Activated B cell treated with CpG ODN at 0.5 μM for 24 hours (primary cell): ENCODE measurements around the gene CCNB1IP1. TPM values are rescaled to one million over a fixed set of nuclear protein-coding genes. Genes with fewer than 3 reads are reported as not detected.
A peak's percentile ranks its signal among the peaks of the same experiment; 100 is the strongest.
"Not testable (repeated sequence)": the region's sequence is repeated elsewhere in the genome, so short reads cannot be mapped to it uniquely, and the experiment has no call there.

ENCODE experiments used
- ATAC-seq: fragments of 200-7000 bp; cut with Tn5 transposase; one replicate; pipeline ENCODE4 v1.10.0; 2021; ENCODE audit warnings: low read depth, mild to moderate bottlenecking, moderate library complexity
- CTCF ChIA-PET: fragments of 350-600 bp; sonication (Branson Sonifier 250); formaldehyde crosslinking; loops from one replicate; lab custom pipeline; 2021; ENCODE audit warnings: antibody characterized with exemption; lab: Charles Lee
- POLR2A ChIA-PET: fragments of 350-600 bp; sonication (Branson Sonifier 250); formaldehyde crosslinking; loops from one replicate; lab custom pipeline; 2021; ENCODE audit warnings: antibody characterized with exemption; lab: Charles Lee
- DNase-seq: peaks from one replicate; pipeline ENCODE4 v3.0.0; 2022
- H3K27ac Mint-ChIP-seq: one replicate; pipeline ENCODE4 v1.8.0; 2020; ENCODE audit warnings: mixed read lengths
- H3K27me3 Mint-ChIP-seq: one replicate; pipeline ENCODE4 v1.8.0; 2021; ENCODE audit warnings: mixed read lengths
- H3K36me3 Mint-ChIP-seq: one replicate; pipeline ENCODE4 v1.8.0; 2021; ENCODE audit warnings: low read depth, mixed read lengths
- H3K4me1 Mint-ChIP-seq: one replicate; pipeline ENCODE4 v1.8.0; 2021; ENCODE audit warnings: mixed read lengths
- H3K4me3 Mint-ChIP-seq: one replicate; pipeline ENCODE4 v1.8.0; 2020; ENCODE audit warnings: mild to moderate bottlenecking, mixed read lengths
- H3K9me3 Mint-ChIP-seq: one replicate; pipeline ENCODE4 v1.8.0; 2020; ENCODE audit warnings: mixed read lengths
- CTCF ChIP-seq: fragments of 200-600 bp; IDR thresholded peaks from one replicate; pipeline ENCODE4 v1.8.0; 2022; ENCODE audit warnings: antibody characterized with exemption, mild to moderate bottlenecking
- intact Hi-C: fragments of 100-400 bp; cut with micrococcal nuclease; formaldehyde crosslinking; loops from one replicate; pipeline ENCODE4 v1.15.1; 2024
- total RNA-seq: library from RNA; stranded (reverse); gene quantifications from 2 replicates; pipeline ENCODE4 v1.2.3, GENCODE V29; 2022

Gene CCNB1IP1
- total RNA-seq, 1 donor from 2014 or later = 35.3 TPM

GRCh38 chr14:20345366-20345765, 12.3 kb upstream of the CCNB1IP1 start:
- CTCF ChIA-PET = interaction anchor here (1.5 kb wide), 1 partner anchor 71 kb away, joined by 4 read pairs; no protein-coding TSS in a partner anchor
- peak overlapping the region; percentile 8 for H3K27ac Mint-ChIP-seq
- POLR2A ChIA-PET = no interaction called here

GRCh38 chr14:20343862-20344220, 10.8 kb upstream of the CCNB1IP1 start:
- POLR2A ChIA-PET = interaction anchor here (1.0 to 3.7 kb wide), 26 partner anchors 10 to 1167 kb away, joined by 3 to 71 read pairs (median 8); partner anchors contain the start of genes APEX1, CCNB1IP1, METTL3 and OSGEP
- peak overlapping the region; percentile 97 for H3K27ac Mint-ChIP-seq
- no peak for DNase-seq
- no peaks in the 10 kb centered on the region for H3K27me3 Mint-ChIP-seq
- CTCF ChIA-PET = interaction anchor here (0.8 to 2.7 kb wide), 9 partner anchors 10 to 269 kb away, joined by 3 to 13 read pairs (median 4); partner anchors contain the start of genes CCNB1IP1 and TEP1
- peaks cover 24% of the 10 kb centered on the region for H3K36me3 Mint-ChIP-seq
- no peak for TF ChIP-seq CTCF
- no peaks in the 10 kb centered on the region for H3K9me3 Mint-ChIP-seq
- peak overlapping the region; percentile 98 for H3K4me3 Mint-ChIP-seq
- peaks cover 12% of the 10 kb centered on the region for H3K4me1 Mint-ChIP-seq
- ATAC-seq = no peak
- intact Hi-C loops = loop anchor here (1.0 to 5.0 kb wide), 15 partner anchors 11 to 645 kb away; partner anchors contain the start of genes APEX1, CCNB1IP1, METTL17 and PIP4P1

More at GRCh38 chr14:20345366-20345765, 12.3 kb upstream of the CCNB1IP1 start:
- no peak for DNase-seq
- H3K4me3 Mint-ChIP-seq = no peak overlapping the region
- TF ChIP-seq CTCF = no peak
- H3K9me3 Mint-ChIP-seq = no peaks in the 10 kb centered on the region
- intact Hi-C loops = loop anchor here (1.0 kb wide), 1 partner anchor 9 kb away; no protein-coding TSS in a partner anchor
- no peak for ATAC-seq
- H3K36me3 Mint-ChIP-seq = peaks cover 35% of the 10 kb centered on the region
- peaks cover 12% of the 10 kb centered on the region for H3K4me1 Mint-ChIP-seq
- H3K27me3 Mint-ChIP-seq = no peaks in the 10 kb centered on the region

GRCh38 chr14:20343092-20343861, 10.2 kb upstream of the CCNB1IP1 start, which contains the start of gene PARP2:
TSS of gene PARP2 (plus strand) at chr14:20343635. CDS start at chr14:20343642, 7 bp downstream.
- H3K4me1 Mint-ChIP-seq = peaks cover 12% of the 10 kb centered on the region
- H3K9me3 Mint-ChIP-seq = no peaks in the 10 kb centered on the region
- CTCF ChIA-PET = interaction anchor here (1.0 to 2.7 kb wide), 9 partner anchors 10 to 270 kb away, joined by 3 to 18 read pairs (median 5); partner anchors contain the start of genes CCNB1IP1 and TEP1
- intact Hi-C loops = loop anchor here (1.0 to 5.0 kb wide), 15 partner anchors 10 to 646 kb away; partner anchors contain the start of genes APEX1, CCNB1IP1, METTL17 and PIP4P1
- DNase-seq (peak; percentile 87), ATAC-seq (peak; percentile 87)
- H3K27me3 Mint-ChIP-seq = no peaks in the 10 kb centered on the region
- H3K4me3 Mint-ChIP-seq = peak within 1 kb of the TSS; percentile 98
- peak within 1 kb of the TSS; percentile 97 for H3K27ac Mint-ChIP-seq
- H3K36me3 Mint-ChIP-seq = peaks cover 24% of the 10 kb centered on the region
- POLR2A ChIA-PET = interaction anchor here (0.6 to 3.7 kb wide), 43 partner anchors 9 to 1167 kb away, joined by 3 to 71 read pairs (median 6); partner anchors contain the start of genes APEX1, CCNB1IP1, METTL3 and OSGEP
- TF ChIP-seq CTCF = no peak

- ChIA-PET POLR2A (interaction anchor here (0.8 to 3.7 kb wide), 10 partner anchors 8 to 342 kb away, joined by 6 to 71 read pairs (median 36); partner anchors contain the start of genes APEX1, CCNB1IP1, OSGEP and PIP4P1), CTCF (interaction anchor here (0.6 to 2.7 kb wide), 4 partner anchors 8 to 751 kb away, joined by 3 to 18 read pairs (median 9); partner anchors contain the start of gene CCNB1IP1)
- H3K27me3 Mint-ChIP-seq = no peaks in the 10 kb centered on the region
- peaks cover 12% of the 10 kb centered on the region for H3K4me1 Mint-ChIP-seq
- intact Hi-C loops = loop anchor here (2.0 to 5.0 kb wide), 2 partner anchors 127 to 441 kb away; partner anchors contain the start of genes PNP and RNASE6
- peak overlapping the region; percentile 97 for H3K27ac Mint-ChIP-seq
- peaks cover 18% of the 10 kb centered on the region for H3K36me3 Mint-ChIP-seq
- DNase-seq (no peak), ATAC-seq (no peak)
- no peaks in the 10 kb centered on the region for H3K9me3 Mint-ChIP-seq
- H3K4me3 Mint-ChIP-seq = peak overlapping the region; percentile 98
- no peak for TF ChIP-seq CTCF
These were observed 8.6 kb upstream of the CCNB1IP1 start for GRCh38 chr14:20341646-20342045.

GRCh38 chr14:20341032-20341431, 8.0 kb upstream of the CCNB1IP1 start:
- ChIA-PET CTCF (interaction anchor here (2.4 kb wide), 1 partner anchor 14 kb away, joined by 18 read pairs; no protein-coding TSS in a partner anchor), POLR2A (interaction anchor here (3.5 to 3.7 kb wide), 3 partner anchors 13 to 114 kb away, joined by 30 to 60 read pairs (median 43); partner anchors contain the start of genes APEX1, OSGEP and TEP1)
- not testable (repeated sequence) for ATAC-seq, H3K9me3 Mint-ChIP-seq, H3K4me3 Mint-ChIP-seq, H3K27ac Mint-ChIP-seq, H3K27me3 Mint-ChIP-seq, DNase-seq
- H3K36me3 Mint-ChIP-seq = peaks cover 16% of the 10 kb centered on the region
- intact Hi-C loops = loop anchor here (5.0 kb wide), 1 partner anchor 441 kb away; the partner anchor contains the start of gene RNASE6
- H3K4me1 Mint-ChIP-seq = peaks cover 12% of the 10 kb centered on the region
